H1 (cell line): ENCODE measurements around the gene OGFRL1. TPM values are rescaled to one million over a fixed set of nuclear protein-coding genes. Genes with fewer than 3 reads are reported as not detected.

Experiments used
- CTCF ChIA-PET: fragments of 300-600 bp; sonication (Branson Sonifier 250); formaldehyde crosslinking; loops from one replicate; lab custom pipeline; 2021; ENCODE audit not compliant: partially characterized antibody; lab: Charles Lee
- POLR2A ChIA-PET: fragments of 300-600 bp; sonication (Branson Sonifier 250); formaldehyde crosslinking; loops from one replicate; lab custom pipeline; 2021; ENCODE audit warnings: inconsistent platforms; ENCODE audit not compliant: partially characterized antibody; lab: Charles Lee
- DNase-seq, 2 experiments: peaks; one replicate each; pipeline versions ENCODE4 v3.0.0 to v3.0.0-alpha.2; 2010 to 2022; ENCODE audit warnings: low spot score in 2 of 2, low read depth in 1 of 2, mixed read lengths in 1 of 2
- FAIRE-seq: peaks from 2 replicates; lab custom pipeline; 2011; peaks lifted over from hg19 to GRCh38; lab: Jason Lieb, UNC
- H2AFZ ChIP-seq: 2 replicates; pipeline ENCODE4 v1.8.1; 2012; ENCODE audit warnings: low read length, inconsistent platforms
- H2AK5ac ChIP-seq: 2 replicates; pipeline ENCODE4 v1.6.1; 2013; ENCODE audit warnings: low read depth, low read length
- H2BK120ac ChIP-seq: replicated peaks from 2 replicates; pipeline ENCODE3; 2013; ENCODE audit warnings: low read depth, low read length, inconsistent platforms
- H2BK12ac ChIP-seq: 2 replicates; pipeline ENCODE4 v1.6.1; 2013; ENCODE audit warnings: low read depth, low read length
- H2BK15ac ChIP-seq: 2 replicates; pipeline ENCODE4 v1.6.1; 2013; ENCODE audit warnings: low read length
- H2BK20ac ChIP-seq: 2 replicates; pipeline ENCODE4 v1.6.1; 2013; ENCODE audit warnings: low read length
- H2BK5ac ChIP-seq: 2 replicates; pipeline ENCODE4 v1.6.1; 2013; ENCODE audit warnings: low read depth, low read length
- H3K14ac ChIP-seq: 2 replicates; pipeline ENCODE4 v1.6.1; 2013; ENCODE audit warnings: inconsistent platforms; ENCODE audit not compliant: insufficient read length
- H3K18ac ChIP-seq: 2 replicates; pipeline ENCODE4 v1.6.1; 2013; ENCODE audit warnings: low read length; ENCODE audit errors: extremely low read depth
- H3K23ac ChIP-seq: 2 replicates; pipeline ENCODE4 v1.6.1; 2013; ENCODE audit warnings: inconsistent platforms; ENCODE audit not compliant: insufficient read length
- H3K23me2 ChIP-seq: 2 replicates; pipeline ENCODE4 v1.6.1; 2013; ENCODE audit warnings: low read depth, low read length
- H3K27ac ChIP-seq: 2 replicates; pipeline ENCODE4 v1.6.1; 2011; ENCODE audit warnings: low read depth, low read length, inconsistent platforms
- H3K27me3 ChIP-seq, 4 experiments: replicated peaks in 1 of 4; 1 replicate in 1 of 4; 2 replicates in 3 of 4; pipeline versions ENCODE4 v1.6.1 to v1.8.1; 2011 to 2013; ENCODE audit warnings: low read length in 3 of 4, mild to moderate bottlenecking in 3 of 4, inconsistent platforms in 2 of 4, mixed read lengths in 2 of 4, moderate library complexity in 1 of 4; ENCODE audit not compliant: control insufficient read depth in 3 of 4, insufficient read depth in 3 of 4; ENCODE audit errors: extremely low read depth in 1 of 4
- H3K36me3 ChIP-seq, 4 experiments: 2 replicates each; pipeline versions ENCODE4 v1.6.1 to v1.8.1; 2011 to 2013; ENCODE audit warnings: mild to moderate bottlenecking in 4 of 4, low read length in 3 of 4, moderate library complexity in 2 of 4, control low read depth in 1 of 4, inconsistent platforms in 1 of 4; ENCODE audit not compliant: insufficient read depth in 4 of 4, control insufficient read depth in 2 of 4
- H3K4ac ChIP-seq: replicated peaks from 2 replicates; pipeline ENCODE3; 2013; ENCODE audit warnings: low read length, low read depth, mixed read lengths, inconsistent platforms; ENCODE audit not compliant: insufficient read length
- H3K4me1 ChIP-seq, 4 experiments: replicated peaks in 1 of 4; 1 replicate in 1 of 4; 2 replicates in 3 of 4; pipeline versions ENCODE4 v1.6.1 to v1.8.1; 2011 to 2013; ENCODE audit warnings: low read length in 3 of 4, inconsistent platforms in 2 of 4, mixed read lengths in 1 of 4; ENCODE audit not compliant: insufficient read depth in 4 of 4, control insufficient read depth in 3 of 4
- H3K4me2 ChIP-seq, 2 experiments: 2 replicates each; pipeline versions ENCODE4 v1.6.1 to v1.8.1; 2011 to 2013; ENCODE audit warnings: low read depth in 2 of 2, low read length in 2 of 2, control low read depth in 1 of 2, inconsistent platforms in 1 of 2, mild to moderate bottlenecking in 1 of 2; ENCODE audit not compliant: insufficient read depth in 1 of 2
- H3K4me3 ChIP-seq, 4 experiments: fragments of 200-600, 300-600 bp in 1 of 4; sonication (generic), shearing (Covaris generic), sonication (Bioruptor Twin) in 1 of 4; 2 replicates each; pipeline versions ENCODE4 v1.5.1 to v1.8.1; 2011 to 2016; ENCODE audit warnings: low read length in 4 of 4, low read depth in 3 of 4, control low read depth in 2 of 4, inconsistent platforms in 2 of 4, mild to moderate bottlenecking in 2 of 4, mixed read lengths in 1 of 4, moderate library complexity in 1 of 4; ENCODE audit not compliant: insufficient read depth in 2 of 4; ENCODE audit errors: extremely low read depth in 1 of 4
- H3K56ac ChIP-seq: replicated peaks from 2 replicates; pipeline ENCODE3; 2013; ENCODE audit warnings: low read depth, mild to moderate bottlenecking, mixed read lengths, low read length, inconsistent platforms; ENCODE audit not compliant: insufficient read length
- H3K79me1 ChIP-seq: 2 replicates; pipeline ENCODE4 v1.6.1; 2013; ENCODE audit warnings: low read depth, low read length, control low read depth
- H3K79me2 ChIP-seq, 2 experiments: 2 replicates each; pipeline versions ENCODE4 v1.6.1 to v1.8.1; 2012 to 2013; ENCODE audit warnings: low read length in 2 of 2, mild to moderate bottlenecking in 2 of 2, inconsistent platforms in 1 of 2; ENCODE audit not compliant: insufficient read depth in 2 of 2, control insufficient read depth in 1 of 2
- H3K9ac ChIP-seq, 4 experiments: replicated peaks in 1 of 4; 1 replicate in 1 of 4; 2 replicates in 3 of 4; pipeline versions ENCODE4 v1.6.1 to v1.8.1; 2011 to 2013; ENCODE audit warnings: low read depth in 3 of 4, low read length in 3 of 4, control low read depth in 2 of 4, mild to moderate bottlenecking in 2 of 4, moderate library complexity in 2 of 4, inconsistent platforms in 1 of 4; ENCODE audit errors: extremely low read depth in 1 of 4
- H3K9me3 ChIP-seq, 2 experiments: 2 replicates each; pipeline versions ENCODE4 v1.6.1 to v1.8.1; 2012 to 2013; ENCODE audit warnings: mild to moderate bottlenecking in 2 of 2, moderate library complexity in 2 of 2, control low read depth in 1 of 2, inconsistent platforms in 1 of 2, low read depth in 1 of 2, low read length in 1 of 2, mixed read lengths in 1 of 2; ENCODE audit not compliant: insufficient read depth in 2 of 2
- H4K20me1 ChIP-seq, 2 experiments: replicated peaks in 1 of 2; 2 replicates each; pipeline versions ENCODE3 to v1.8.1; 2011 to 2013; ENCODE audit warnings: inconsistent platforms in 2 of 2, low read length in 2 of 2, mild to moderate bottlenecking in 1 of 2; ENCODE audit not compliant: insufficient read depth in 2 of 2, control insufficient read depth in 1 of 2
- H4K5ac ChIP-seq: 2 replicates; pipeline ENCODE4 v1.6.1; 2013; ENCODE audit warnings: low read length, low read depth, mixed read lengths, inconsistent platforms; ENCODE audit not compliant: insufficient read length
- H4K8ac ChIP-seq: 2 replicates; pipeline ENCODE4 v1.8.0; 2013; ENCODE audit warnings: mild to moderate bottlenecking, moderate library complexity, low read length, inconsistent platforms; ENCODE audit not compliant: insufficient read depth; ENCODE audit errors: extremely low read depth
- H4K91ac ChIP-seq: replicated peaks from 2 replicates; pipeline ENCODE3; 2013; ENCODE audit warnings: low read length, mixed read lengths, inconsistent platforms; ENCODE audit not compliant: insufficient read length
- BACH1 ChIP-seq: IDR thresholded peaks from 2 replicates; pipeline ENCODE4 v1.6.1; 2012; ENCODE audit warnings: low read length, improper control_type of control experiment
- EGR1 ChIP-seq: IDR thresholded peaks from 2 replicates; pipeline ENCODE4 v1.6.1; 2011; ENCODE audit warnings: low read depth, low read length, borderline replicate concordance
- EP300 ChIP-seq, 2 experiments: IDR thresholded peaks; 1 replicate in 1 of 2; 2 replicates in 1 of 2; pipeline ENCODE4 v1.6.1; 2011 to 2012; ENCODE audit warnings: low read depth in 2 of 2, low read length in 2 of 2, mild to moderate bottlenecking in 2 of 2, borderline replicate concordance in 1 of 2, inconsistent platforms in 1 of 2, moderate library complexity in 1 of 2
- HDAC6 ChIP-seq: IDR thresholded peaks from one replicate; pipeline ENCODE4 v1.7.1; 2012; ENCODE audit warnings: low read depth, mild to moderate bottlenecking, inconsistent platforms, low read length, moderate library complexity
- SP2 ChIP-seq: IDR thresholded peaks from 2 replicates; pipeline ENCODE4 v1.6.1; 2012; ENCODE audit warnings: mild to moderate bottlenecking, low read length, inconsistent platforms
- polyA plus RNA-seq, 7 experiments: library from polyadenylated mRNA; depleted of rRNA in 3 of 7; stranded (reverse) in 5 of 7; unstranded in 2 of 7; fragments of >200 nt in 5 of 7; fragments of 200-250 nt in 2 of 7; gene quantifications; 1 replicate in 5 of 7; 2 replicates in 1 of 7; 4 replicates in 1 of 7; pipeline versions ENCODE4 v1.2.1 to v1.2.3, GENCODE V29; 2011 to 2013; ENCODE audit warnings: missing spikeins in 2 of 7, mixed read lengths in 2 of 7
- total RNA-seq: library from RNA; stranded (reverse); fragmentation: NEBNext Ultra II Directional; extraction: Animal tissue kit (Norgen Biotek cat#: 25700); gene quantifications from 2 replicates; pipeline ENCODE4 v1.2.1, GENCODE V29; 2021

The OGFRL1 gene
- total and polyA plus RNA-seq, 2 of the 8 experiments (the other 6 are each of a cell fraction or from before 2014, with no cell fraction given), result 1.1 to 9.0 TPM

GRCh38 chr6:71321314-71321713 is 32.7 kb downstream of the OGFRL1 start:
- Histone ChIP-seq H3K4me1 (no peaks in the 10 kb centered on the region), H3K4me3 (no peak overlapping the region), H3K56ac (no peak overlapping the region), H3K36me3 (no peaks in the 10 kb centered on the region), H4K20me1 (no peaks in the 10 kb centered on the region), H3K9ac (no peak overlapping the region), H3K27me3 (no peaks in the 10 kb centered on the region), H4K91ac (no peak overlapping the region), H3K18ac (no peak overlapping the region), H3K4me2 (no peak overlapping the region), H3K27ac (no peak overlapping the region), H4K8ac (no peak overlapping the region), H3K79me1 (no peaks in the 10 kb centered on the region), H2BK12ac (no peak overlapping the region), H3K14ac (no peak overlapping the region), H2BK120ac (no peak overlapping the region), H3K4ac (no peak overlapping the region), H4K5ac (no peak overlapping the region), H2AK5ac (no peak overlapping the region), H2BK15ac (no peak overlapping the region), H2BK20ac (no peak overlapping the region), H3K9me3 (no peaks in the 10 kb centered on the region), H3K79me2 (no peaks in the 10 kb centered on the region), H2BK5ac (no peak overlapping the region), H3K23me2 (no peaks in the 10 kb centered on the region), H2AFZ (no peak overlapping the region), H3K23ac (no peak overlapping the region)
- DNase-seq, result no peak
- POLR2A ChIA-PET, result no interaction called here
- TF ChIP-seq EGR1, result no peak
- TF ChIP-seq HDAC6, result no peak
- TF ChIP-seq SP2, result no peak
- no peak for TF ChIP-seq EP300 (IDR thresholded peaks at IDR 0.05; ENCODE audit: borderline replicate concordance in 1 of 2, low read depth in 2 of 2, low read length in 2 of 2)
- no peak for TF ChIP-seq BACH1
- no peak for FAIRE-seq
- CTCF ChIA-PET, result no interaction called here
